ENCODE data around the gene PAIP2B.
"Not testable (repeated sequence)": the region's sequence is repeated elsewhere in the genome, so short reads cannot be mapped to it uniquely, and the experiment has no call there.

The PAIP2B gene

DNA sequence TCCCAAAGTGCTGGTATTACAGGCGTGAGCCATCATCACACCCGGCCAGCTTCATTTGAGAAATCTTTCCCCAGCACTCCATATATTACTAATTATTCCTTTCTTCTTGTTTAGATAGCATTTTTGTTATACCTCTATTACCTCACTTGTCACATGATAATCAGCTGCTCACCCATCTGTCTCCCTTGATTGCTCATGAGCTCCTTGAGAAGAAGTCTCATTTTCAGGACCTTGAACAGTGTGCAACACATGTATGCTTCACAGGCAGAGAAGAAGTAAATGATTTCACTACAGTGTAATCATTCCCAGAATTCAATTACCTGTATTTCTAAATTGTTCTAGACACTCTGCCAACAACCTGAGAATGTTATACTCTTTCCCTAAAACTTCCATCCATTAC lies 6.2 kb downstream of the PAIP2B start:
- no peak for DNase-seq (ENCODE audit: low read depth, low spot score)

- DNase-seq (ENCODE audit: low read depth, low spot score) = no peak
Observed at GRCh38 chr2:71216501-71216900, 10.4 kb downstream of the PAIP2B start.

- DNase-seq (ENCODE audit: low read depth, low spot score) = no peak
Observed at GRCh38 chr2:71215447-71215846, 11.5 kb downstream of the PAIP2B start.

GRCh38 chr2:71212336-71212735 lies 14.6 kb downstream of the PAIP2B start:
- DNase-seq (ENCODE audit: low read depth, low spot score) = no peak

DNA sequence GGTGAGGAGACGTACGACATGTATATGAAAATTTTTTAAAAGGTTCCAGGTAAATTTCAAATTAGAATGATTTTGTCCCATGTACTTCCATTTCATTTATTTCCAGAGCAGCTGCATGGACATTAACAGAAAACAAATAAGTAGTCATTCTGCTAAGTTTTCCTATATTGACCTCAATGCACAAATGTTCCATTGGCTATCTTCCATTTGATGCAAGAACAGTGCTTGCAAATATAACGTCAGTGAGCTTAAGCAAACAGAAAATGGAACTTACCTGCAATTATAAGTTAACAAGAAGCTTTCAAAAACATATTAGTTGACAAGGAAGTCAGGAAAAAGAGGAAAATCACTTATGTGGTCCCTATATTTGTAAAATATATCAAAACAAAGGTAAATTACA lies 16.6 kb downstream of the PAIP2B start:
- no peak for DNase-seq (ENCODE audit: low read depth, low spot score)

DNA sequence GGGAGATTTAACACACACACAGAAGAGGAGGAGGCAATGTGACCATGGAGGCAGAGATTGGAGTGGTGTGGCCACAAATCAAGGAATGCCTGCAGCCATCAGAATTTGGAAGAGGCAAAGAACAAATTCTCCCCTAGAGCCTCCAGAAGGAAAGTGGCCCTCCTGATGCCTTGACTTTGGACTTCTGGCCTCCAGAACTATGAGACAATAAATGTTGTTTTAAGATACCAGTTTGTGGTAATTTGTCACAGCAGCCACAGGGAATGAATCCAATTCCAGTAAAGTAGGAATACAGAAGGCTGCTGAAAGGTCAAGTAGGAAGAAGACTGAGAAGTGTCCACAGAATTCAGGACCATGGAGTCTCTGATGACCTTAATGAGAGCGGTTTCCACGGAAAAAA lies 18.1 kb downstream of the PAIP2B start:
- DNase-seq (ENCODE audit: low read depth, low spot score) = no peak

- no peak for DNase-seq (ENCODE audit: low read depth, low spot score)
Observed at GRCh38 chr2:71207601-71208000, 19.3 kb downstream of the PAIP2B start.

GRCh38 chr2:71206271-71206670 lies 20.6 kb downstream of the PAIP2B start:
- no peak for DNase-seq (ENCODE audit: low read depth, low spot score)

- no peak for DNase-seq (ENCODE audit: low read depth, low spot score)
Observed at GRCh38 chr2:71191570-71191943, 35.3 kb downstream of the PAIP2B start.

DNA sequence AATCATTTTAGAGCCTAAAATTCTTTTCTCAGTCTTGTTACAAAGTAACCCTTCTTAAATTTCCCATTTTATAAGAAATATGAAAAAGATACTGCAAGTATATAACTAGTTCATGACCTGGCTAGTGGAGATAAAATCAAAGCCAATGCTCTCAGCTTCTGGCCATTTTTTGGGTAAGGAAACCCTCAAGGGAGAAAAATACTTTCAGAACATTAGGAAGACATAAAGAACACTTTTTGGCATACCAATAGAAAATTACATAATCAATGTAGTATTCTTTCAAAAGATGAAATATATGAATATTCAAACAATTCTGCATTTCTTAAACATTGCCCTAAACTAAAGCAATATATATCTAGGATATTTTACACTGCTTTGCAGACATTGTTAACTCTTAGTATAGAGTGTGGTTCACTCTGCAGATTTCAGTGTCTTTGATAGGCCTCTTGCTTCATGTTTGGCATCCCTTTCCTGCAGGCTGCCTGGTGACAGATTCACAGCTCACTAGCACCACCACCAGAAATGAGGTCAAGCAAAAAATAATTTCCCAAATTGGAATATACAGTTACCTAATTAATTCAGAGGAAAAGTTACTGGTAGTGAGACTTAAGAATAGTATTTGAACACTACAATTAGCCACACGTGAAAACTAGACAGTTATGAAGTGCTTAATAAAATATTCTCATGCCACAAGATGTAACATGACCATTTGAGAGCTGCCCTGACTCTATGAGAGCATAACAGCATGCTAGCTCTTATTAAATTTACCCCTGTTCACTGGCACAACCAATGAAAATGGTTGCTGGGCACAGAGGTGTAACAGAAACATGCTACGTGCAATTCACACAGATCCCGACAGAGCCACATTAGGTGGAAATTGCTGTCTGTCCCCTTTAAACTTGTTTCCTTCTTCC lies 36.0 kb downstream of the PAIP2B start:
- DNase-seq (ENCODE audit: low read depth, low spot score) = no peak

DNA sequence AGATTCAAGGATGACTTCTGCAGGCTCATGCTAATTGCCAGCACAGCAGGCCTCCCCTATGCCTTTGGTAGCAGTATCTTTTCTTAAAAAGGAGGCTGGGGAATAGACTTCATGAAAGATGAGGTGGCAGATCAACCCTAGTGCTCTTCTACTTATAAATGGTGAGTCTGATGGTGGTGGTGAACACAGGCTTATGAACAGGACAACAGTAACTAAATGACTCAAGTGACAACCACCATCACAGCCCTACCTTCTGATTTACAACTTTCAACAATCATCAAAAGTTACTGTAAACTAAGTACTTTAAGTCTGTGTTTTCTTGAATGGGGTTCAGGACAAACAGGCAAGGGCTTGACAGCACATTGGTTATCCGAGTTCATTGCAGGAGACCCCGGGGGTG lies 39.3 kb downstream of the PAIP2B start:
- no peak for DNase-seq (ENCODE audit: low read depth, low spot score)

GRCh38 chr2:71186973-71187372 lies 39.9 kb downstream of the PAIP2B start:
- no peak for DNase-seq (ENCODE audit: low read depth, low spot score)

DNA sequence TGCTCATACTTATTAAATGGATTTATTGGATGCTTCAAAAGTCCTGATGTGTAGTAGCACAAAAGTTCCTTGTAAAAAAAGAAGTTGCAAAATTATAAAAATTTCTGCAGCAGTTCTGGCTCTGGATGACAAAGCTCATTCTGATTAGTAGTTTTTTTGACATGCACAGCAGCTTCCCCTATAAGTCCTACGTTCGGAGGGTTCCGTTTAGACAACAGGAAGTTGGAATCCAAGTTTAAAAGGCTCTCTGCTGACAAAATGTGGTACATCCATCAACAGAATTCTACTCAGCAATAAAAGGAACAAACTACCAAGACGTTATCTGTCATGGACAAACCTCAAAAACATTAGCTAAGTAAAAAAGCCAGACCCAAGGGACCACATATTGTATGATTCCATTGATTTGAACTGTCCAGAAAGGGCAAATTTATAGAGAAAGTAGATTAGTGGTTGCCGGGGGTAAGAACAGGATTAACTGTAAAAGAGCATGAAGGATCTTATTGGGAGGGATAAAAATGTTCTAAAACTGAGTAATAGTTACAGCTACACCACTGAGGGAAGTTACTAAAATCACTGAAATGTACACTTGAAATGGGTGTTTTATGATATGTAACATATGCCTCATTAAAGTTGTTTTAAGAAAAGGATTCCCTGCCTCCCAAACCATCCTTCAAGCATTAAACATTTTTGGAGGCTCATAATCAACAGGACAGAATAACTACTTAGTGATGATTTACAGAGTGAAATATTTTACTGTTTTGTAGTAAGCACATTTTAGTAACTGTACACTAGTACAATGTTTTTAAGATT lies 43.4 kb downstream of the PAIP2B start:
- not testable (repeated sequence) for DNase-seq (ENCODE audit: low read depth, low spot score)

GRCh38 chr2:71181316-71181715 lies 45.6 kb downstream of the PAIP2B start:
- DNase-seq (ENCODE audit: low read depth, low spot score) = no peak

DNA sequence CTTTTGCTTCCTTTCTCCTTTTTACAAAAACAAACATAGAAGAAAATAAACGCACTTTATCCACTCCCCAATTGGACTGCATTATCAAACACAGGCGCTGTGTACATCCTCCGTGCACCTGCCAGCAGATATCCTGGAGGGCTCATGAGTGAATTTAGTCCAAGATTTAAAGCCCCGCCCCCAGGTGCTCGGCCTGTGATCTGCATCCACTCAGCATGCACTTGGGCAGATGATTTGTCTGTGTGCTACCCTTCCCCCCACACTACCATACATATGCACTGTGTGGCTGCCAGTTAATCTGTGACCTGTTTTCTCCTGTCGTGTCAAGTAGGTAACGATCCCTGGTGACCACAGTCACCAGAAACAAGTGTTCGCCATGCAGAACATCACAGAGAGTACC lies 48.1 kb downstream of the PAIP2B start:
- DNase-seq (ENCODE audit: low read depth, low spot score) = not testable (repeated sequence)

DNA sequence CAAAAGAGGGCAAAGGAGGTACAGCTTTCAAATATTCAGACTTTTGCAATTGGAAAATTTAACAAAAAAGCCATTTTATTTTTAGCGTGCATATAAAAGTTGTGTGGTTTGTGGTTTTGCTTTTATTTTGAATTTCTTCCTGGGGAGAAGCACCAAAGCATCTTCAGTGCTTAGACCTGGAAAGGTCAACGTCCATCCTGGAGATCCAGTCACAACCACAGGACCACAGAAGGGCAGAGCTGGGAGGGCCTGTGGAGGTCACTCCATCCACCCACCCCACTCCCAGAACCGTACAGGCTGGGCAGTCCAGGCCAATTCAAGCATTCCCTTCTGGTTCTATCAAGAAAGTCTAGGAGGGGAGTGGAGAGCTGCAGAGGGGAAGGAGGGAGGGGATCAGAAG lies 52.7 kb downstream of the PAIP2B start:
- DNase-seq (ENCODE audit: low read depth, low spot score) = no peak

GRCh38 chr2:71173096-71173495 lies 53.8 kb downstream of the PAIP2B start:
- DNase-seq (ENCODE audit: low read depth, low spot score) = no peak

- DNase-seq (ENCODE audit: low read depth, low spot score) = no peak
Observed at GRCh38 chr2:71166812-71167211, 60.1 kb downstream of the PAIP2B start.

GRCh38 chr2:71157124-71157793 lies 69.6 kb downstream of the PAIP2B start:
- DNase-seq (ENCODE audit: low read depth, low spot score) = peak; percentile 52

DNA sequence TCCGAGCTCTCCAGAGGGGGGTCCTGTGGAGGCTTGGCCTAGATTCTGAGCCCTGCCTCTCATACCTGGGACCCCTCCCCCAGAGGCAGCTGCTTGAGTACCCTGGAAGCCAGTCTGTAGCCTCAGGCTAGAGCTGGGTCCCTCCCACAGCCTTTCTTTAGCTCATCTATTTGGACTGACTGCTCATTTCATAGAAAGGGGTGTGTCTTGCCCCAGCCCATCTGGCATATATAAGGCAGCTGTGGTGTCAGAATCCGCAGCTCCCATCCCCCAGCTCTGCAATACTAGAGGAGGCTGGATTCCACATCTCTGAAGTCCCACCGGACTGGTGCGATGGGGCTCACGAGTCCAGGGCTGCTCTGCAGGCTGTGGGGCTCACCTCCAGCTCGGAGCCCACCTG lies 70.3 kb downstream of the PAIP2B start:
- DNase-seq (ENCODE audit: low read depth, low spot score) = peak; percentile 33

- no peak for DNase-seq (ENCODE audit: low read depth, low spot score)
Observed at GRCh38 chr2:71155846-71156245, 71.1 kb downstream of the PAIP2B start.

- no peak for DNase-seq (ENCODE audit: low read depth, low spot score)
Observed at GRCh38 chr2:71154798-71155197, 72.1 kb downstream of the PAIP2B start.

Data from iPS DF 19.7 (cell line).